Esophagus squamous epithelium (tissue), 5 donors: ENCODE measurements around the gene PICK1. TPM values are rescaled to one million over a fixed set of nuclear protein-coding genes. Genes with fewer than 3 reads are reported as not detected.

Experiments
- DNase-seq: peaks from one replicate; lab custom pipeline; 2025; lab: John Stamatoyannopoulos, UW
- H3K27ac ChIP-seq, 4 donors: fragments of 200-600 bp; sonication (generic); one replicate each; pipeline ENCODE4 v1.5.1; 2016 to 2019; ENCODE audit warnings: mild to moderate bottlenecking in 1 of 4
- H3K27me3 ChIP-seq, 4 donors: fragments of 200-600 bp; sonication (generic); 1 replicate in 3 of 4; 2 replicates in 1 of 4; pipeline versions ENCODE4 v1.5.1 to v1.6.0; 2017 to 2021; ENCODE audit warnings: antibody characterized with exemption in 1 of 4
- H3K36me3 ChIP-seq, 3 donors: fragments of 200-600 bp; sonication (generic); one replicate each; pipeline ENCODE4 v1.5.1; 2016 to 2019
- H3K4me1 ChIP-seq, 3 donors: fragments of 200-600 bp; sonication (generic); one replicate each; pipeline ENCODE4 v1.5.1; 2017 to 2019
- H3K4me3 ChIP-seq, 4 donors: fragments of 200-600 bp; sonication (generic); 1 replicate in 3 of 4; 2 replicates in 1 of 4; pipeline ENCODE4 v1.5.1; 2016 to 2019; ENCODE audit warnings: mild to moderate bottlenecking in 2 of 4, moderate library complexity in 1 of 4
- H3K9me3 ChIP-seq, 3 donors: fragments of 200-600 bp; sonication (generic); one replicate each; pipeline ENCODE4 v1.5.1; 2016 to 2019
- POLR2A ChIP-seq, 4 donors: fragments of 450-650 bp; IDR thresholded peaks; one replicate each; pipeline ENCODE4 v1.6.1; 2017; ENCODE audit warnings: antibody characterized with exemption in 4 of 4, mild to moderate bottlenecking in 4 of 4, moderate library complexity in 3 of 4
- WGBS, 2 donors: methylation state at CpG; one replicate each; pipeline ENCODE4 v1.1.5; 2018; 5-methylcytosine and 5-hydroxymethylcytosine counted together
- intact Hi-C: fragments of 100-400 bp; cut with DNase I; formaldehyde crosslinking; loops from one replicate; pipeline ENCODE4 v1.15.0; 2022
- total RNA-seq, 4 donors: library from RNA; depleted of rRNA; stranded (reverse); fragments of >200 nt; gene quantifications; one replicate each; pipeline ENCODE4 v1.1.0, GENCODE V29; 2016
- TF ChIP-seq, protein P1 (sequence below), 6 experiments: fragments of 450-650 bp in 4 of 6; fragments of 200-600 bp in 2 of 6; sonication (generic) in 2 of 6; IDR thresholded peaks; one replicate each; pipeline ENCODE4 v1.5.1; 2016 to 2019; ENCODE audit warnings: antibody characterized with exemption in 6 of 6, mild to moderate bottlenecking in 4 of 6, moderate library complexity in 4 of 6
- donor health status: DM: yes; HTN: yes; CAD: no.

The PICK1 gene
- total RNA-seq, 4 donors from 2014 or later, result 26.3 to 53.1 (median 31.2) TPM

DNA sequence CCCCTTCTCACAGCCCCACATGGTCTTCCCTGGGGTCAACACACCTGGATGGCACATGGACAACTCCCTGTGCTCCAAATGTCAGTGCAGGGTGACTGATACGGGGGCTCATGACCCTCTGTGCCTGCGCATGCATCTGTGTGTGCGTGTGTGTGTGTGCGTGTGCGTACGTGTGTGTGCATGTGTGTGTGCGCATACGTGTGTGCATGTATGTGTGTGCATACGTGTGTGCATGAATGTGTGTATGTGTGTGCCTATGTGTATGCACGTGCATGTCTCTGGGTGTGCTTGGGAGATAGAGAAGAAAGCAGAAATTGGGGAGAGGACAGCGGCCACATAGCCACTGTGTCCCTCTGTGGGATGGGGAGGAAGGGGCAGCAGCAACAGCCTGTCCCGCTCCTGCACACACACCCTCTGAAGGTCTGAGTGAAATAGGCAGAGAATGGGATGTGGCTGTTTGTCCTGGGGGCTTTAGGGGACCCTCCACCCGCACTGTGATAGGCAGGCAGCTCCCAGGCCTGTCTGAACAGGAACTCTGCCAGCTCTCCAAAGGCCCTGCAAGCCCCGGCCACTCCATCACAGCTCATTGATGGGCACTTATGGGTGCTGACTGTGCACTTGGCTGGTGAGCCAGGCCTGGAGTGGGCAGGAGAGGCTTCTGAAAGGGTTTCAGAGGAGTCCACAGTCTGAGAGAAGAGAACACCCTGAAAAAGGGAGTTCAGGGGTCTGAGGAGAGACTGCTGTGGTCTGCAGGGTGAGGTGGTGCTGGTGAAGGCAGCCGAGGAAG, 28.7 kb upstream of the PICK1 start:
- TF ChIP-seq POLR2A (IDR thresholded peaks at IDR 0.05), result no peak
- TF ChIP-seq, protein P1, sequence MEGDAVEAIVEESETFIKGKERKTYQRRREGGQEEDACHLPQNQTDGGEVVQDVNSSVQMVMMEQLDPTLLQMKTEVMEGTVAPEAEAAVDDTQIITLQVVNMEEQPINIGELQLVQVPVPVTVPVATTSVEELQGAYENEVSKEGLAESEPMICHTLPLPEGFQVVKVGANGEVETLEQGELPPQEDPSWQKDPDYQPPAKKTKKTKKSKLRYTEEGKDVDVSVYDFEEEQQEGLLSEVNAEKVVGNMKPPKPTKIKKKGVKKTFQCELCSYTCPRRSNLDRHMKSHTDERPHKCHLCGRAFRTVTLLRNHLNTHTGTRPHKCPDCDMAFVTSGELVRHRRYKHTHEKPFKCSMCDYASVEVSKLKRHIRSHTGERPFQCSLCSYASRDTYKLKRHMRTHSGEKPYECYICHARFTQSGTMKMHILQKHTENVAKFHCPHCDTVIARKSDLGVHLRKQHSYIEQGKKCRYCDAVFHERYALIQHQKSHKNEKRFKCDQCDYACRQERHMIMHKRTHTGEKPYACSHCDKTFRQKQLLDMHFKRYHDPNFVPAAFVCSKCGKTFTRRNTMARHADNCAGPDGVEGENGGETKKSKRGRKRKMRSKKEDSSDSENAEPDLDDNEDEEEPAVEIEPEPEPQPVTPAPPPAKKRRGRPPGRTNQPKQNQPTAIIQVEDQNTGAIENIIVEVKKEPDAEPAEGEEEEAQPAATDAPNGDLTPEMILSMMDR (IDR thresholded peaks at IDR 0.05), result no peak
- DNase-seq, result no peak
- H3K27me3 ChIP-seq, result no peaks in the 10 kb centered on the region
- no peaks in the 10 kb centered on the region for H3K36me3 ChIP-seq
- peaks cover 1 to 16% (median 5%) of the 10 kb centered on the region in 3 donors for H3K4me1 ChIP-seq
- 71 to 84% methylated on average over 4 to 12 of the region's 15 CpGs for WGBS, 2 donors
- H3K4me3 ChIP-seq, result no peak overlapping the region
- H3K27ac ChIP-seq, result no peak overlapping the region
- no peaks in the 10 kb centered on the region for H3K9me3 ChIP-seq
- intact Hi-C loops, result no loop called here

DNA sequence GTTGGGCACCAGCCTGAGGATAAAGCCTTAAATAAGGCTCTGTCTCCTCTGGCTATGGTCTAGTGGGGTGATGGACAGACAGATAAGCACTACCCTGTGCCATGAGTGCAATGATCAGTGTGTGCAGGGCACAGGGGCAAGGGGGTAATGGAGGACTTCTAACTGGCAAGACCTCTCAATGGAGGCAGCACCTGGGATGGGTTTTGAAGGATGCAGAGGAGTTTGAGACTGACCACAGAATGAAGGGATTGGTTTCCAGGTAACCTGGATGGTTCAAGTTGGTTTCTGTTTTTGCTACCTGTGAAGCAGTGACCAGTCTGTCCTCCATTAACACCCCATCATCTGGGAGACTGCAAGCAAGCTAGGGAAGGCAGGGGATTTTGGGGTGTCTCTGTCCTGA, 27.8 kb upstream of the PICK1 start:
- Histone ChIP-seq H3K27ac (no peak overlapping the region), H3K4me3 (no peak overlapping the region), H3K9me3 (no peaks in the 10 kb centered on the region), H3K27me3 (no peaks in the 10 kb centered on the region), H3K4me1 (peaks cover 9 to 24% (median 14%) of the 10 kb centered on the region in 3 donors), H3K36me3 (no peaks in the 10 kb centered on the region)
- intact Hi-C loops, result no loop called here
- TF ChIP-seq, protein P1 (IDR thresholded peaks at IDR 0.05), result no peak
- no peak for TF ChIP-seq POLR2A (IDR thresholded peaks at IDR 0.05)
- no peak for DNase-seq

- no peak overlapping the region for H3K4me3 ChIP-seq
- intact Hi-C loops, result no loop called here
- no peaks in the 10 kb centered on the region for H3K9me3 ChIP-seq
- 80 to 81% methylated on average over 5 of the region's 5 CpGs for WGBS, 2 donors
- H3K27me3 ChIP-seq, result no peaks in the 10 kb centered on the region
- no peaks in the 10 kb centered on the region for H3K36me3 ChIP-seq
- peak overlapping the region in 1 of 4 donors; percentile 17 for H3K27ac ChIP-seq
- H3K4me1 ChIP-seq, result peaks cover 15 to 29% (median 19%) of the 10 kb centered on the region in 3 donors
- no peak for TF ChIP-seq POLR2A (IDR thresholded peaks at IDR 0.05)
- TF ChIP-seq, protein P1 (IDR thresholded peaks at IDR 0.05), result no peak
- no peak for DNase-seq
Measured at GRCh38 chr22:38029901-38030300, 27.3 kb upstream of the PICK1 start.

DNA sequence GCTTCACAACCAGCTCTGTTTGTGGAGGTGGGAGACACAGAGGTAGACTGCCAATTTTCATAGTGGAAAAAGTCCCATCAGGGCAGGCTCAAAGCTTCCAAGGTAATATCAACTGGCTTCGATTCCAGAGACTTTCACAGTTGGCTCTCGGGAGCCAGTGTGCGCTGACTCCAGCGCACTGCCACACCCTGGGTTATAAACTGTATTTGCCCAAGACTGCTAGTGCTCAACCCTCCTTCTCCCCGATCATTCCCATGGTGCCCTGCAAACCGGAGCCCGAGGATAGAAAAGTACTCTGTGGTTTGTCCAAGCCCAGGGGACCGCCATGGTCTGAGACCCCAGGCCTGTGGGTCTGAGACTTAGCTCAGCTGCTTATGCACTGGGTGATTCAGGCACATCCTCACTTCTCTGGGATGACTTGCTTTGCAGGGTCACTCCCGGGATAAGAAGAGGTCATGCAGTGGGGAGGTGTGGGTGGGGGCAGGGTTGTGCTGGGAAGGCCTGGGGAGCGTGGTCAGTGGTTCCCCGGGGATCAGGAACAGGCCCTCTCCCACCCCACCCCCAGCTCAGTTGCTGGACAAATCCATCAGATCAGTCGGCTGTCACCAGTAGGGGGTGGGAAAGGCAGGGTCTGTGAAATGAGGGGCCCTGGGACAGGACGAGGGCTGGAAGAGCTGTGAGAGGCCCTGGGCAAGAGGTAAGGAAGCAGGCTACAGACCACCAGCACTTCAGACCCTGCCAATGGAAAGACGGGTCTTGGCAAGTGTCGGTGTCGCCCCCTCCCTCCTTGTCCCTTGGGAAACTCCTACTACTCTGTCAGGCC, 26.7 kb upstream of the PICK1 start:
- no peak for TF ChIP-seq POLR2A (IDR thresholded peaks at IDR 0.05)
- TF ChIP-seq, protein P1 (IDR thresholded peaks at IDR 0.05), result no peak
- Histone ChIP-seq H3K27me3 (no peaks in the 10 kb centered on the region), H3K9me3 (no peaks in the 10 kb centered on the region), H3K27ac (peak overlapping the region in 1 of 4 donors; percentile 17), H3K4me1 (peaks cover 17 to 36% (median 20%) of the 10 kb centered on the region in 3 donors), H3K36me3 (no peaks in the 10 kb centered on the region), H3K4me3 (no peak overlapping the region)
- 54 to 69% methylated on average over 8 to 14 of the region's 16 CpGs for WGBS, 2 donors
- intact Hi-C loops, result no loop called here
- DNase-seq, result no peak

DNA sequence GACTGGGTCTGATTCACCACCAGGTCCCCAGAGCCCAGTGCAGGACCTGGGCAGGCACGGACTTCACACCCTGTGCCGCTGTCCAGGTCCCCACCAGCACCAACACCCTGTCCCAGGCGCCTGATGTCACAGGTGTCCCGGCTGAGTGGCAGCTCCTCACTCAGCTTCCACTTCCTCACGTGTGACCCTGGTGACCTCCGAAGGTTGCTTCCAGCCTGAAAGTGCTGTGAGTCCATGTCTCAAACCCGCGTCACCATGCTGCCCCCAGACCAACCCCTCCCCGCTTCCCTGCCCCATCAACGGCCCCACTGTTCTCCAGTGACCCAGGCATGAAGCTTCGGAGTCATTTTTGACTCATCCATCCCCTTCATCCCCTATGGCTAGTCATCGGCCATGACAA, 25.7 kb upstream of the PICK1 start:
- Histone ChIP-seq H3K36me3 (no peaks in the 10 kb centered on the region), H3K4me1 (peaks cover 17 to 36% (median 20%) of the 10 kb centered on the region in 3 donors), H3K27me3 (no peaks in the 10 kb centered on the region), H3K9me3 (no peaks in the 10 kb centered on the region), H3K4me3 (no peak overlapping the region), H3K27ac (no peak overlapping the region)
- no peak for DNase-seq
- intact Hi-C loops, result no loop called here
- no peak for TF ChIP-seq POLR2A (IDR thresholded peaks at IDR 0.05)
- TF ChIP-seq, protein P1 (IDR thresholded peaks at IDR 0.05), result no peak
- WGBS, 2 donors, result 91 to 92% methylated on average over 10 to 12 of the region's 12 CpGs
